SU-DHL-6 (cell line): ENCODE results near the gene CYTL1.

Experiments used
- EZH2phosphoT487 ChIP-seq: fragments of 200-600 bp; sonication (generic), shearing (Covaris generic); conservative IDR thresholded peaks from 2 replicates; pipeline ENCODE4 v1.6.1; 2018; ENCODE audit warnings: mild to moderate bottlenecking, antibody characterized with exemption, low read length, moderate library complexity, mixed read lengths
- TF ChIP-seq, protein P1 (sequence below): fragments of 200-600 bp; sonication (generic); IDR thresholded peaks from one replicate; pipeline ENCODE4 v1.5.1; 2017; ENCODE audit warnings: antibody characterized with exemption, mild to moderate bottlenecking, low read length, moderate library complexity; ENCODE audit not compliant: insufficient read depth, poor library complexity, severe bottlenecking

DNA sequence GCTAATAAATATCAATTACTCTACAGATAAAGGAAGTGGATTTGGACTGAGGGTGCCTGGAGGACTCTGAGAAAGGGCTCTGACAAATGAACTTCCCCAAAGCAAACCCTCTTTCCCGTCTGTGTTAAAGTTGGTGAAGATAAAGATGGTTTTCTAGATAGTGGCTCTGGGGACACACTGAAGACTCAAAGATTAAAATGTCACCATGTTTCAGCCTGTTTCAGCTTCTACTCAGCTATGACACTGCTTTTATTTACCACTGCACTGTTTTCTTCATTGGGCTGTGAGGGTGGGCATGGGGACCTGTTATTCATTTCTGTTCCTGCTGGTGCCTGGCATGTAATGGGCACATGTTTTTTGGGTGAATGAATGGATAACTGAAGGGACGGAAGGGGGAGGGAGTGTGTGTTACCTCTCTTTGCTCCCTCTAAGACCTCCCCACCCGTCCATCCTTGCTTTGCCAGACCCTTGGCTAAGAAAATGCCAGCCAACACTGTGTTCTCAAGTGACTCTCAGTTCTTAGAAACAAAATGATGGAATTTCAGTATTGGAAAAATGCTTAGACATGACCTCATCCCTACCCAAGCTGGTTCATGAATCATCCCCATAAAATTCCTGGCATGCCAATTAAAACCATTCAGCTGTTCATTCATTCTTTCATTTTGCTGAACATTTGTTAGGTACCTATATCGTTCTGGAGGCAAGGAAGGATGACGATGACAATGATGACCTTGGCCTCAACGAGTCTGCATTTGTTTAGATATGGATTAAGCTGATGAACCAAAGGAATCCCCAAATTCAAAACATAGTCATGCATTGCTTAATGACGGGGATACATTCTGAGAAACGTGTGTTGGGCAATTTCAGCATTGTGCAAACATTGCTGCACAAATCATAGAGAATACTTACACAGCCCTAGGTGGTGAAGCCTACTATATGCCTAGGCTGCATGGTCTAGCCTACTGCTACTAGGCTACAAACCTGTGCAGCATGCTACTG lies 18.6 kb upstream of the CYTL1 start:
- TF ChIP-seq, protein P1, sequence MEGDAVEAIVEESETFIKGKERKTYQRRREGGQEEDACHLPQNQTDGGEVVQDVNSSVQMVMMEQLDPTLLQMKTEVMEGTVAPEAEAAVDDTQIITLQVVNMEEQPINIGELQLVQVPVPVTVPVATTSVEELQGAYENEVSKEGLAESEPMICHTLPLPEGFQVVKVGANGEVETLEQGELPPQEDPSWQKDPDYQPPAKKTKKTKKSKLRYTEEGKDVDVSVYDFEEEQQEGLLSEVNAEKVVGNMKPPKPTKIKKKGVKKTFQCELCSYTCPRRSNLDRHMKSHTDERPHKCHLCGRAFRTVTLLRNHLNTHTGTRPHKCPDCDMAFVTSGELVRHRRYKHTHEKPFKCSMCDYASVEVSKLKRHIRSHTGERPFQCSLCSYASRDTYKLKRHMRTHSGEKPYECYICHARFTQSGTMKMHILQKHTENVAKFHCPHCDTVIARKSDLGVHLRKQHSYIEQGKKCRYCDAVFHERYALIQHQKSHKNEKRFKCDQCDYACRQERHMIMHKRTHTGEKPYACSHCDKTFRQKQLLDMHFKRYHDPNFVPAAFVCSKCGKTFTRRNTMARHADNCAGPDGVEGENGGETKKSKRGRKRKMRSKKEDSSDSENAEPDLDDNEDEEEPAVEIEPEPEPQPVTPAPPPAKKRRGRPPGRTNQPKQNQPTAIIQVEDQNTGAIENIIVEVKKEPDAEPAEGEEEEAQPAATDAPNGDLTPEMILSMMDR = no peak
- no peak for TF ChIP-seq EZH2phosphoT487
